Heart right ventricle (tissue), 16 donors: ENCODE results near the gene PLS1. TPM values are rescaled to one million over a fixed set of nuclear protein-coding genes. Genes with fewer than 3 reads are reported as not detected.
"Not testable (repeated sequence)": the region's sequence is repeated elsewhere in the genome, so short reads cannot be mapped to it uniquely, and the experiment has no call there.

ENCODE experiments used
- ATAC-seq, 8 donors: fragments of 200-7000 bp; cut with Tn5 transposase; one replicate each; pipeline ENCODE4 v1.9.1; 2020; ENCODE audit warnings: mild to moderate bottlenecking in 8 of 8, moderate library complexity in 8 of 8, moderate number of reproducible peaks in 1 of 8
- DNase-seq, 2 donors: peaks; one replicate each; pipeline ENCODE4 v3.0.0-alpha.2; 2020
- H3K27ac ChIP-seq, 10 donors: fragments of 200-600 bp; sonication (generic) in 2 of 10; one replicate each; pipeline versions ENCODE4 v1.5.0 to v1.8.0; 2020 to 2022; ENCODE audit warnings: mild to moderate bottlenecking in 3 of 10
- H3K27me3 ChIP-seq, 7 donors: fragments of 200-600 bp; one replicate each; pipeline ENCODE4 v1.8.0; 2021 to 2022; ENCODE audit warnings: mild to moderate bottlenecking in 2 of 7
- H3K36me3 ChIP-seq, 9 donors: fragments of 200-600 bp; sonication (generic) in 1 of 9; one replicate each; pipeline versions ENCODE4 v1.5.0 to v1.8.0; 2020 to 2022; ENCODE audit warnings: mild to moderate bottlenecking in 2 of 9
- H3K4me1 ChIP-seq, 9 donors: fragments of 200-600 bp; sonication (generic) in 1 of 9; one replicate each; pipeline versions ENCODE4 v1.5.0 to v1.8.0; 2020 to 2022; ENCODE audit warnings: mild to moderate bottlenecking in 4 of 9
- H3K4me3 ChIP-seq, 10 donors: fragments of 200-600 bp; sonication (generic) in 2 of 10; one replicate each; pipeline versions ENCODE4 v1.5.0 to v1.8.0; 2020 to 2022; ENCODE audit warnings: mild to moderate bottlenecking in 7 of 10, moderate library complexity in 2 of 10
- H3K9me3 ChIP-seq, 11 donors: fragments of 200-600 bp in 10 of 11; sonication (generic) in 2 of 11; one replicate each; pipeline versions ENCODE4 v1.5.0 to v1.8.0; 2013 to 2022; ENCODE audit warnings: mild to moderate bottlenecking in 2 of 11, control low read depth in 1 of 11, moderate library complexity in 1 of 11
- WGBS, 2 donors: extraction: QIAGEN DNeasy Blood & Tissue Kit; methylation state at CpG; one replicate each; pipeline ENCODE4 v1.1.7; 2013; ENCODE audit warnings: inconsistent platforms in 1 of 2; 5-methylcytosine and 5-hydroxymethylcytosine counted together
- intact Hi-C, 10 donors: fragments of 100-400 bp; cut with DNase I; formaldehyde crosslinking; loops; one replicate each; pipeline versions ENCODE4 v1.11.1 to v1.14.2; 2022
- polyA plus RNA-seq, 2 donors: library from polyadenylated mRNA; stranded (reverse); fragments of 200-250 nt; gene quantifications; one replicate each; pipeline ENCODE4 v1.2.3, GENCODE V29; 2013
- total RNA-seq, 10 donors: library from RNA; stranded (reverse); fragmentation: NEBNext Ultra II Directional in 3 of 10; extraction: Animal tissue kit (Norgen Biotek cat#: 25700) in 3 of 10; gene quantifications; one replicate each; pipeline versions ENCODE4 v1.2.1 to v1.2.4, GENCODE V29; 2021 to 2023
- TF ChIP-seq, protein P1 (sequence below), 9 donors: fragments of 200-600 bp; sonication (generic) in 2 of 9; IDR thresholded peaks; one replicate each; pipeline versions ENCODE4 v1.5.0 to v1.8.0; 2021 to 2022; ENCODE audit warnings: antibody characterized with exemption in 9 of 9, mild to moderate bottlenecking in 5 of 9, moderate library complexity in 1 of 9
- donor health status: Arrhythmogenic right ventricular cardiomyopathy.
- donor health status: ischemic (EF 13 %, LVEDD 7.1; RV severe dilation, severe dysfunction).
- donor health status: healthy with polysubstance abuse.
- donor health status: DM: no; HTN: yes; CAD: no.
- donor health status: DM: no; HTN: no; CAD: no.
- donor health status: ischemic (EF 25% LVEDD 6.9; RV normal size, moderate dysfunction).
- donor health status: ischemic (EF 25% LVEDD 5.7; RV mildly dilated, moderate dysfunction).
- donor health status: healthy.
- donor health status: DM: yes; HTN: yes; CAD: no.
- donor health status: Ischemic cardiomyopathy.
- donor health status: ischemic (EF 35%, LVEDD 5.7; RV mildly dilated, moderate dysfunction).
- donor health status: nonischemic (EF 11% LVEDD 7.7; RV severe dilation, severe dysfunction).
- donor health status: DM: yes; HTN: yes; CAD: no.
- donor health status: PGD.
- donor health status: ischemic (EF 29% LVEDD 5.4; RV normal size, mild dysfunction).
- donor health status: nonischemic (EF 23%, LVEDD 6.1; RV moderate dilation, normal function).

PLS1 gene
- total and polyA plus RNA-seq, 12 donors = 0.72 to 2.7 (median 1.5) TPM

DNA sequence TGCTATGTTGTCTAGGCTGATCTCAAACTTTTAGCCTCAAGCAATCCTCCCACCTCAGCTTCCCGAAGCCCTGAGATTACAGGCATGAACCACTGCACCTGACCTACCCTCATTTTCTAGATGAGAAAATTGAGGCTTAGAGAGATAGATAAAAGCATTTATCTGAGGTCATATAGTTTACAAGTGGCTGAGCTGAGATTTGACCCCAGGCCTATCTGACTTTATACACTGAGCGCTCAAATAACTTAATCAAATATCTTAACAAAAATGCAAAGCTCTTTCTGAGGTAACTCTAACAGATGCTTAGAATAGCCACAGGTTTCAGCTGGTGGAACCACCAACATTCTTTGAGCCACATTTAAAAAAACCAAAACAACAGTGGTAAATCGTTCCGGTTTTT lies 5.5 kb downstream of the PLS1 start:
- no peak for DNase-seq
- intact Hi-C loops = no loop called here
- 71 to 72% methylated on average over 4 of the region's 4 CpGs for WGBS, 2 donors

GRCh38 chr3:142602619-142603385 lies 6.6 kb downstream of the PLS1 start:
- Histone ChIP-seq H3K36me3 (no peaks in the 10 kb centered on the region), H3K27ac (no peak overlapping the region), H3K9me3 (no peaks in the 10 kb centered on the region), H3K4me1 (no peaks in the 10 kb centered on the region), H3K27me3 (no peaks in the 10 kb centered on the region), H3K4me3 (no peak overlapping the region)
- intact Hi-C loops = no loop called here
- no peak for ATAC-seq
- DNase-seq = no peak
- 88 to 90% methylated on average over 13 of the region's 13 CpGs for WGBS, 2 donors
- TF ChIP-seq, protein P1, sequence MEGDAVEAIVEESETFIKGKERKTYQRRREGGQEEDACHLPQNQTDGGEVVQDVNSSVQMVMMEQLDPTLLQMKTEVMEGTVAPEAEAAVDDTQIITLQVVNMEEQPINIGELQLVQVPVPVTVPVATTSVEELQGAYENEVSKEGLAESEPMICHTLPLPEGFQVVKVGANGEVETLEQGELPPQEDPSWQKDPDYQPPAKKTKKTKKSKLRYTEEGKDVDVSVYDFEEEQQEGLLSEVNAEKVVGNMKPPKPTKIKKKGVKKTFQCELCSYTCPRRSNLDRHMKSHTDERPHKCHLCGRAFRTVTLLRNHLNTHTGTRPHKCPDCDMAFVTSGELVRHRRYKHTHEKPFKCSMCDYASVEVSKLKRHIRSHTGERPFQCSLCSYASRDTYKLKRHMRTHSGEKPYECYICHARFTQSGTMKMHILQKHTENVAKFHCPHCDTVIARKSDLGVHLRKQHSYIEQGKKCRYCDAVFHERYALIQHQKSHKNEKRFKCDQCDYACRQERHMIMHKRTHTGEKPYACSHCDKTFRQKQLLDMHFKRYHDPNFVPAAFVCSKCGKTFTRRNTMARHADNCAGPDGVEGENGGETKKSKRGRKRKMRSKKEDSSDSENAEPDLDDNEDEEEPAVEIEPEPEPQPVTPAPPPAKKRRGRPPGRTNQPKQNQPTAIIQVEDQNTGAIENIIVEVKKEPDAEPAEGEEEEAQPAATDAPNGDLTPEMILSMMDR (IDR thresholded peaks at IDR 0.05) = no peak

More for the DNA sequence above, 5.5 kb downstream of the PLS1 start:
- H3K4me1 ChIP-seq = peaks cover 0 to 6% (median 0%) of the 10 kb centered on the region in 9 donors
- no peaks in the 10 kb centered on the region for H3K36me3 ChIP-seq
- ATAC-seq = no peak
- no peaks in the 10 kb centered on the region for H3K27me3 ChIP-seq
- TF ChIP-seq, protein P1 (IDR thresholded peaks at IDR 0.05) = no peak
- H3K27ac ChIP-seq = no peak overlapping the region
- no peak overlapping the region for H3K4me3 ChIP-seq
- H3K9me3 ChIP-seq = no peaks in the 10 kb centered on the region

DNA sequence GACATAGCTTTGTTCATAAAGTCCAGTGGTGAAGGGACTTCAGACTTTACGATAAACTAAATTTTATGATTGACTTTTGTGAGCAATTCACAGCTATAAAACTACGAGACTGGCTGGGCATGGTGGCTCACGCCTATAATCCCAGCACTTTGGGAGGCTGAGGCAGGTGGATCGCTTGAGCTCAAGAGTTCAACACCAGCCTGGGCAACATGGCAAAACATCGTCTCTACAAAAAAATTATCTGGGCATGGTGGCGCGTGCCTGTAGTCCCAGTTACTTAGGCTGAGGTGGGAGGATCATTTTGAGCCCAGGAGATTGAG lies 7.2 kb downstream of the PLS1 start:
- intact Hi-C loops, H3K4me1 ChIP-seq, H3K36me3 ChIP-seq, DNase-seq, H3K27me3 ChIP-seq, H3K4me3 ChIP-seq, H3K27ac ChIP-seq, ATAC-seq, H3K9me3 ChIP-seq: not testable (repeated sequence)
- WGBS, 2 donors = 89 to 94% methylated on average over 7 of the region's 7 CpGs

- DNase-seq = no peak
- no peaks in the 10 kb centered on the region for H3K27me3 ChIP-seq
- TF ChIP-seq, protein P1 (IDR thresholded peaks at IDR 0.05) = no peak
- no peak for ATAC-seq
- H3K9me3 ChIP-seq = no peaks in the 10 kb centered on the region
- no peak overlapping the region for H3K4me3 ChIP-seq
- intact Hi-C loops = no loop called here
- H3K36me3 ChIP-seq = no peaks in the 10 kb centered on the region
- no peaks in the 10 kb centered on the region for H3K4me1 ChIP-seq
- H3K27ac ChIP-seq = no peak overlapping the region
Measured at GRCh38 chr3:142604940-142605339, 8.7 kb downstream of the PLS1 start.

DNA sequence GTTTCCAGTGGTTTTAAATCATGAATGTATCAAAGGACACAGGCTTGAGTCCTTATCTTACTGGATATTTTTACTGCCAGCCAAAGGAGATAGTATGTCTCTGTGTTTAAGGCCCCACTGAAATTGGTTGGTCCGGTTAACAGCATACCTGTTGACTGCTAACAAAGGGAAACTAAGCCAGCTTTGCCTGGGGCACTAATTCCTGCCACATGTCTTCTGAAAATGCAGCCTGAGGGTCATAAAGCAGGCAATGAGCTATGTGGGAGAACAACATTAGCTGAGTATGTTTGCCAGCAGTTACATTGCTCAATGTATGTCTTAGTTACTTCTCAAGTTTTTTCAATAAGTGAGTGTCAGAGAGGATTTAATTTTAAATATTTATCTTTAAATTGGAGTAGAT lies 12.4 kb downstream of the PLS1 start:
- ATAC-seq = no peak

More for the DNA sequence above, 12.4 kb downstream of the PLS1 start:
- Histone ChIP-seq H3K27ac (no peak overlapping the region), H3K36me3 (no peaks in the 10 kb centered on the region), H3K27me3 (no peaks in the 10 kb centered on the region), H3K4me1 (no peaks in the 10 kb centered on the region), H3K4me3 (no peak overlapping the region), H3K9me3 (no peaks in the 10 kb centered on the region)
- WGBS, 2 donors = 70 to 75% methylated on average over 1 of the region's 1 CpG
- no peak for DNase-seq
- intact Hi-C loops = no loop called here
- TF ChIP-seq, protein P1 (IDR thresholded peaks at IDR 0.05) = no peak
